NCI-H1417 treated with DMSO at 0.1 percent for 48 hours (cell line): ENCODE data around the gene C10orf62.
"Not testable (repeated sequence)": the region's sequence is repeated elsewhere in the genome, so short reads cannot be mapped to it uniquely, and the experiment has no call there.

Experiments
- DNase-seq: peaks from one replicate; lab custom pipeline; 2025; lab: John Stamatoyannopoulos, UW

C10orf62 gene

GRCh38 chr10:97627731-97628130 is 38.2 kb downstream of the C10orf62 start:
- no peak for DNase-seq

- no peak for DNase-seq
Measured at GRCh38 chr10:97628228-97628627, 38.7 kb downstream of the C10orf62 start.

- no peak for DNase-seq
Measured at GRCh38 chr10:97629289-97629688, 39.8 kb downstream of the C10orf62 start.

- no peak for DNase-seq
Measured at GRCh38 chr10:97631098-97631497, 41.6 kb downstream of the C10orf62 start.

- peak; percentile 49 for DNase-seq
Measured at GRCh38 chr10:97632949-97633884, 43.7 kb downstream of the C10orf62 start, which contains the start of gene MORN4. MORN4 (minus strand) TSS chr10:97633500; CDS start chr10:97619653, 13,847 bp downstream.

GRCh38 chr10:97633921-97634320 is 44.4 kb downstream of the C10orf62 start:
- no peak for DNase-seq

GRCh38 chr10:97635577-97635976 is 46.1 kb downstream of the C10orf62 start:
- no peak for DNase-seq

GRCh38 chr10:97639090-97639489 is 49.6 kb downstream of the C10orf62 start:
- not testable (repeated sequence) for DNase-seq

- peak; percentile 76 for DNase-seq
Measured at GRCh38 chr10:97640174-97640867, 50.8 kb downstream of the C10orf62 start, which contains the start of gene PI4K2A. PI4K2A (plus strand) TSS chr10:97640671; CDS start chr10:97640743, 72 bp downstream.
